ENCODE data around the gene PATE1.
"Not testable (repeated sequence)": the region's sequence is repeated elsewhere in the genome, so short reads cannot be mapped to it uniquely, and the experiment has no call there.

PATE1 gene, protein sequence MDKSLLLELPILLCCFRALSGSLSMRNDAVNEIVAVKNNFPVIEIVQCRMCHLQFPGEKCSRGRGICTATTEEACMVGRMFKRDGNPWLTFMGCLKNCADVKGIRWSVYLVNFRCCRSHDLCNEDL

DNA sequence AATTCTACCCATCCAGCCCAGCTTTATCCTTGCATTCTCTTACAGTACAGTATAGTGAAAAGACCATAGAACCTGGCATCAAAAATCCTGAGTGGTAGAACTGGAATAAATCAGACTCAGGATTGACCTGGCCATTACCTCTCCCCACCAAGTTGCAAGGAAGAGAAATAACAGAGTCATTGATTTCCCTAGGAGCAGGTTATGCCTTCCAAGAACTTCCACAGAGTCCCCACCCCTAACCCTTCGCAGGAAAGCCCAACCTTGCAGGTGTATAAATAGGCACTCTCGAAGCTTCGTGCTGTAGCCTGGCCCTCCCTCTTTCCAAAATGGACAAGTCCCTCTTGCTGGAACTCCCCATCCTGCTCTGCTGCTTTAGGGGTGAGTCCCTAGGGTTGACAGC lies at the start of gene PATE1:
Gene PATE1 (plus strand): TSS at position 301 of the 400 bp plus-strand sequence. CDS start 26 bp downstream, at position 327.
- DNase-seq (ENCODE audit: low spot score) = no peak

DNA sequence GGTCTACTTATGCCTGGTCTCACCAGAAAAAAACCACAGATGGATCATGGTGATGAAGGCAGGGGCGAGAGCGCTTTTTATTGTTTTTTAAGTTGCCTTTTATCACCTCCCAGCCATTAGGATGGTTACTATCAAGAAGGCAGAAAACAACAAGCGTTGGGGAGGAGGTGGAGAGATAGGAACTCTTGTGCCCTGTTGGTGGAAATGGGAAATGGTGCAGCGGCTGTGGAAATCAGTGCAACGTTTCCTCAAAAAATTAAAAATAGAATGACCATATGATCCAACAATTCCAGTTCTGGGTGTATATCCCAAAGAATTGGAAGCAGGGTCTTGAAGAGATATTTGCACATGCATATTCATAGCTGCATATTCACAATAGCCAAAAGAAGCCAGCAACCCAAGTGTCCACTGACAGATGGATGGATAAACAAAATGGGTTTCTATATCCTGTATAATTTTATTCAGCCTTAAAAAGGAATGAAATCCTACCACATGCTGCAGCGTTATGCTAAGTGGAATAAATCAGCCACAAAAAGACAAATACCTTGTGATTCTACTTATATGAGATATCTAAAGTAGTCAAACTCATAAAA lies 45.0 kb upstream of the PATE1 start:
- DNase-seq (ENCODE audit: low spot score) = no peak

DNA sequence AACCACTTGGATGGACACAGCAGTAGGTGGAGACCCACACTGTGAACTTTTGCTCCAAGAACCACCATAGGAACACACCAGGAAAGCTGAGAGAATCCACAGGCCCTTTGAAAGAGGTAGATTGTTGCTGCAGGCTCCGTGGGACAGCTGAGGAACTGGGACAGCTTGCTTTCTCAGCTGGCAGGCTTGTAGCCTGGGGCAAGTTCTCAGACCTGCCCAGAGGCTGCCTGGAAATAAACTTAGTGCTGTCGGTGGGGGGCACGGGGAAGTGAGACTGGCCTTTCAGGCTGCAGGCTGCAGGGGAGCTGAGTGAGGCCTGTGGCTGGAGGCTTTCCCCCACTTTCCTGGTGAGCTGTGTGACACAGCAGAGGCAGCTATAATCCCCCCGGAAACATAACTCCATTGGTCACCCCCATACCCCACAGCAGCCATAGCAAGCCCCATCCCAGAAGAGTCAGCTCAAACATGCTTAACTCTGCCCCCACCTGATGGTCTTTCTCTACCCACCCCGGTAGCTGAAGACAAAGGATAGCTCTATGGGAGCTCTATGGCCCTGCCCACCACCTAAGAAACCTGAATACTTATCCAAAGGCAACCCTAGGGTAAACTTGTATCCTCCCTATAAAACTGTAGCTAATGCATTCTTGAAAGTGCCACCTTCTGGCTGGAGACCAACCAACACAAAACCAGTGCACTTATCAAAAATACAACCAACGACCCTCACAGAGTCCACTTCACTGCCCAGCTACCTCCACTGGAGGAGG lies 44.0 kb upstream of the PATE1 start:
- no peak for DNase-seq (ENCODE audit: low spot score)

DNA sequence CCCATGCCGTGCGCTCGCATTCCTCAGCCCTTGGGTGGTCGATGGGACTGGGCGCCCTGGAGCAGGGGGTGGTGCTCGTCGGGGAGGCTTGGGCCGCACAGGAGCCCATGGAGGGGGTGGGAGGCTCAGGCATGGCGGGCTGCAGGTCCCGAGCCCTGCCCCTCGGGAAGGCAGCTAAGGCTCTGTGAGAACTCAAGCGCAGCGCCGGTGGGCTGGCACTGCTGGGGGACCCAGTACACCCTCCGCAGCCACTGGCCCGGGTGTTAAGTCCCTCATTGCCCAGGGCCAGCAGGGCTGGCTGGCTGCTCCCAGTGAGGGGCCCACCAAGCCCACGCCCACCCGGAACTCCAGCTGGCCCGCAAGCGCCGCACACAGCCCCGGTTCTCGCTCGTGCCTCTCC lies 41.4 kb upstream of the PATE1 start:
- not testable (repeated sequence) for DNase-seq (ENCODE audit: low spot score)

DNA sequence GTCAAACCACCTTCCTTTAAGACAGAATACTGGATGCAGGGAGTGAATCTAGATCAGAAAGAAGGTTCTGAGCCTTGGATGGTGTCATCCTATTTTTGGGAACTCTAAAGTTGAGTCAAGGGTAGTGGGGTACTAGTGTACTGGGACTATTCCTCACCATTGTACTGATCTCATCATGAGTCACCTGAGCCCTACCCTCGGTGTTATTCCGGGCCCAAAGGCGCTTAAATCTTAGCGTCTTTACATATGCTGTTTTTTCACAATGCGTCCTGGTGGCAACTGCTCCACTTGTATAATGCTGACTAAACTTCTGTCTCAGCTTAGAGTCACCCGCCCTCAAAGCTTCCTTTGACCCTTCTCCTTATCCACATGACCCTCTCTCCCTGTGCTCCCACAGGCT lies 25.3 kb upstream of the PATE1 start:
- no peak for DNase-seq (ENCODE audit: low spot score)

DNA sequence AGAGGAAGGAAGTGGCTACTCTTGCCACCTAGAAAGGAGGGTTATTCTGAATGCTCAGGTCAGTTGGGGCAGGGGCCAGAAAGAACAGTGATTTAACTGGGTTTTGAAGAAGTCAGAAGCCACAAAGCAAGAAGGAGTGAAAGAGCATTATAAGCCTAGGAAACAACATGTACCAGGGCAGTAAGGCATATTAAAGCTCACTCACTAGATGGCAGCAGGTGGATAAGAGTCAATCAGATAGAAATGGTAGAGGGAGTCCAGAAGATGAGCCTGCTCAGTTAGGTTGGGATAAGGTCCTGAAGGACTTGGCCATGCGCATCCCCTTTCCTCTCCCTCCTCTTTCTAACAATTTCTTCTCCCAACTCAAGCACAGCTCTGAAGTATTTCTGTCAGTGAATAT lies 22.0 kb upstream of the PATE1 start:
- DNase-seq (ENCODE audit: low spot score) = no peak

DNA sequence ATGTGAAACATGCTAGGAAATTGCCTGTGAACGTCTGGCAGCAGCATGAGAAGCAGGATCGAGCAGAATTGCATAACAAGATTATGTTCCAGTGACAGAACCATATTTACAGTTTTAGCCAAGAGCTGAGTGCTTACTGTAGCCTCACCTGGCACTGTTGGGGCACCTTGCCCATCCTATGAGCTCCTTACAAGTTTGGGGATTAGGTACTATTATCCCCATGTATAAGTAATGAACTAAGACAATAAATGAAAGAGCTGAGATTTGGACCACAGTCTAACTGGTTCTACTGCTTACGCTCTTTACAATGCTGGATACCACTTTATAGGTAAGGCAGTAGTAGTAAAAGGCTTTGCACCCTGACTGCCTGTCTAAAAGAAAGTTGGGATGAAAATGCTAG lies 17.1 kb upstream of the PATE1 start:
- no peak for DNase-seq (ENCODE audit: low spot score)

DNA sequence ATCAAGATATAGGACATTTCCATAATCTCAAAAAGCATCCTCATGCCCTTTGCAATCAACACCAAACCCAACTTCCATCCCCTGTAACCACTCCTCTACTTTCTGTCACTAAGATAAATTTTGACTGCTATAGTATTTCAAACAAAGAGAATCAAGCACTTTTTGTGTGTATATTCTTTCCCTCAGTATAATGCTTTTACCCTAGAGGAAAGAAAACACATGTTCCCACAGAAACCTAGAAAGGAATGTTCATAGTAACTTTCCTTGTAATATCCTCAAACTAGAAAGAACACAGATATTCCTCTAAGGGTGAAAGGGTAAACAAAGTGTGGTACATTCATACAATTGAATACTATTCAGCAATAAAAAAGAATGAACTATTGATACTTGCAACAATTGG lies 5.5 kb upstream of the PATE1 start:
- DNase-seq (ENCODE audit: low spot score) = no peak

DNA sequence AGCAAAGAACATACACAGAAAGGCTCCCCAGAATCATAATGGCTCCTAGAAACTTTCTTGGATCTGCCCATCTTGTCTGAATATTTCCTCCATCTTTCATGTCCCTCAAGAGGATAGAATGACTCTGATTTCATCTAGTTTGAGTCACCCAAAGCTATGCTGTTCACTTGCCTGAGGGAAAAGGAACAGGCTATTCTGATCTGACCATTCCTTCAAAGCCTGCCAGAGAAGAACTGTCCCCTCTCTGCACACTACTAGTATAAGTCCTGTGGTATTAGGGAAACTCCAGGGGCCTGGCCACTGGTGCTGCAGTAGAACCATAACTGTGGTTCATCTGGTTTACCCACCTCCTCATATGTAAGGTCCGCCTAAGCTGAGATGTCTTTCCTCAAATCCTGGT lies 2.4 kb upstream of the PATE1 start:
- DNase-seq (ENCODE audit: low spot score) = no peak

DNA sequence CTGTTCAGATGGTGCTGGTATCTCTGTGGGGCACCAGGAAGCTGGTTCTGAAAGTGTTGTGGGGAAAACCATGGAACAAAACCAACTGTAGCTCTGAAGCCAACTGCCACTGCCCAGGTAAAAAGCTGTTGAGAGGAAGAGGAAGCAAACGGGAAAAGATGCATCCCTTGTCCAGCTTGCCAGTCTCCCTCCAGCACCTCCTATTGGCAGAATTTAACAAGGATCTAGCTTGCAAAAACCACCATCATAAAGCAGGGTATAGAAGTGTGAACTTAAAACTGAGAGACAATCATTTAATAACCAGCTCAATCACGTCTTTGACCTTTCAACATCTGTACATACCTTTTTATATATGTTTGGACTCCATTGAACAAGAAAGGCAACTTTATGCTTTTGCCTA lies 4.5 kb downstream of the PATE1 start:
- no peak for DNase-seq (ENCODE audit: low spot score)

DNA sequence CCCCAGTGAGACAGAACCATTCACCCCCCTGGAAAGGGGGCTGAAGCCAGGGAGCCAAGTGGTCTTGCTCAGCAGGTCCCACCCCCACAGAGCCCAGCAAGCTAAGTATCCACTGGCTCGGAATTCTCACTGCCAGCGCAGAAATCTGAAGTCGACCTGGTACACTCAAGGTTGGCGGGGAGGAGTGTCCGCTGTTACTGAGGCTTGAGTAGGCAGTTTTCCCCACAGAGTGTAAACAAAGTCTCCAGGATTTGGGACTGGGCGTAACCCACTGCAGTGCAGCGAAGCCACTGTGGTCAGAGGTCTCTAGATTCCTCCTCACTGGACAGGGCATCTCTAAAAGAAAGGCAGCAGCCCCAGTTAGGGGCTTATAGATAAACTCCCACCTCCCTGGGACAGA lies 10.0 kb downstream of the PATE1 start:
- DNase-seq (ENCODE audit: low spot score) = no peak

DNA sequence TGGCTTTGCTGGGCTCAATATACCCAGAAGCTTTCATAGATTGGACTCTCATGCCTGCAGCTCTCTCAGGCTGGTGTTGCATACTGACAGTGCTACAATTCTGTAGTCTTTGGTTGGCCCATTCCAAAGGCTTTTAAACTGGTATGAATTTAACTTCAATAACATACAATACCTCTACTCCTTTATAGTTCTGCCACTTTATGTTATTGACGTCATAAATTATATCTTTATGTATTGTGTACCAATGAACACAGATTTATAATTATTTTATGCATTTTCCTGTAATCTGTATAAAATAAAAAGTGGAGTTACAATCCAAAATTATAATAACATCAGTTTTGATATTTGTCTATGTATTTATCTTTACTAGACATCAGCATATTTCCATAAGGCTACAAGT lies 16.4 kb downstream of the PATE1 start:
- no peak for DNase-seq (ENCODE audit: low spot score)

DNA sequence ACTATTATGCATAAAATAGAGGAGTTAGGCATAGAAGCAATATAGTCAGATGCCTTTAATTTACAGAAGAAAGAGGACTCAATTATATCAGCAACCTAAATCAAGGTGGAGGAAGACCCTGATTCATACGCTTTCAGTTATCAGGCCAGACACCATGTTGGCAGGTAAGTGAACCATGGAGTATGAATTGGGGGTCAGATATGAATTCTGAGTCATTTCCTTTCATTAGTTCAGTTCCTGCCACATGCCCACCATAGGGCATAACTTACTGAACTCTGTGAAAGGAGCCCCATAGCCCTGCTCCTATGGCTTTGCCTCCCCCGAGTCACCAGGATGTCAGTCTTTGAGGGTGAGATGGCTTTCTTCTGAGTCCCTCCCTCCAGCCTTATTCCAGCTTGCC lies 17.4 kb downstream of the PATE1 start:
- no peak for DNase-seq (ENCODE audit: low spot score)

DNA sequence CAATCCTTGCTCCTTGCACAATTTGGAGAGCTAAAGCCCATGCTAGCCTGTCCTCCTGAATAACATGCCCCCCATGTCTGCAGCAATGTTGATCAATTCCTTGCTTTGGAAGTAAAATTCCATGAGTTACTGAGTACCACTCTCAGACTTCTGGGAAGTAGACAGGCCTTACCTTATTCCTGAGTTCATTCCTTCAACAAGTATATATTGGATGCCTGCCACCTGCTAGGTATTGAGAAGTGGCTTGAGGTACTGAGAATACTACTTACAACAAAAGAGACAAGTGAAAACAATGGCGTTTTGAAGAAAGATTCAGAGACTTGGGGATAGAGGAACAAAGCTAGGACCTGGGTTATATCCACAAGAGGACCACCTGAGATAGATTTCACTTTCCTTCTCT lies 20.2 kb downstream of the PATE1 start:
- DNase-seq (ENCODE audit: low spot score) = no peak

DNA sequence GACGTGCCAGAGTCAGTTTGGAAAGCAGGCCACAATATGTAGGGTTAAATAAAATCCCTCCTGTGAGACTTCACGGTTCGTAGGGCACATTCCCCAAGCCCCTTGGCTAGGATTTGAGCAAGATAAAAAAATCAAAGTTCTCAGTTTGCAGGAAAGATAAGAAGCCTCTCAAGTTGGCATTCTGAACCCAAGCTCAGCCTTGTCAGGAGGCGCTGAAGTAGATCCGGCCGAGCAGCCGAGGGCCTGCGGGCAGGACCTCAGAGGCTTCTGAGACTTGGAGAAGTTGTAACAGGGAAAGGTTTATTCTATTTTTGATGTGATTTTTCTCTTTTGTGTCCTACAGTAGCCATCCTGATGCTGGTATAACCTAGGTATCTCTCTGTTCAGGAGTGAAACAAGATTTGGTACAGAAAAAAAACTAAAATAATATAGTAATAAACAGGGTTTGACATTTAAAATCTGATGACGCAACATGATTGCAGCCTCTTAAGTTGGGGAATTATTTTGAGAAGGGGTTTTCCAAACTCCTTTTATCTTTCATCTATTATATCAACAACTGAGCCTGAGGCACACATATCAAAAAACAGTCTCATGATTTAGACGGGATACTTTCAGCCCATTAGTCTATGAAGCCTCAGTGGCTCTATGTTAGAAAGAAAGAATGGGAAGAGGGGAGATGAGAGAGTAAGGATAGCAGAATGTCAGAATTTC lies 22.4 kb downstream of the PATE1 start:
- DNase-seq (ENCODE audit: low spot score) = no peak

DNA sequence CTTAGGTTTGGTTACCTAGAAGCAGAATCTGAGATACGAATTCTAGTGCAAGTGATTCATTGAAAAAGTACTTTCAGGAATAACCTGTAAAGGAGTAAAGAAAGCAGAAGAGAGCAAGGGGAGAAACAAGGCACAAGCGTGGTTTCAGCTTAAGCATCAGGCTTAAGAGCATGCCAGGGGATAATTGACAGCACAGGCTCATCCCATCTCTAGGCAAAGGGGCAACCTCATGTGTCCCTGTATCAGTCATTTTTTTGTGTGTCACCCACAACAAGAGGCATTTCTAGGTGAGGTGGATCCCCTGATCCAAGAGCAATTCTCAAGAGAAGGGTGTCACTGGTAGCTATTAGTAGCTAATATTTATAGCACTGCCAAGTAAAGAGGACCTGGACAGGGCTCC lies 24.5 kb downstream of the PATE1 start:
- DNase-seq (ENCODE audit: low spot score) = no peak

DNA sequence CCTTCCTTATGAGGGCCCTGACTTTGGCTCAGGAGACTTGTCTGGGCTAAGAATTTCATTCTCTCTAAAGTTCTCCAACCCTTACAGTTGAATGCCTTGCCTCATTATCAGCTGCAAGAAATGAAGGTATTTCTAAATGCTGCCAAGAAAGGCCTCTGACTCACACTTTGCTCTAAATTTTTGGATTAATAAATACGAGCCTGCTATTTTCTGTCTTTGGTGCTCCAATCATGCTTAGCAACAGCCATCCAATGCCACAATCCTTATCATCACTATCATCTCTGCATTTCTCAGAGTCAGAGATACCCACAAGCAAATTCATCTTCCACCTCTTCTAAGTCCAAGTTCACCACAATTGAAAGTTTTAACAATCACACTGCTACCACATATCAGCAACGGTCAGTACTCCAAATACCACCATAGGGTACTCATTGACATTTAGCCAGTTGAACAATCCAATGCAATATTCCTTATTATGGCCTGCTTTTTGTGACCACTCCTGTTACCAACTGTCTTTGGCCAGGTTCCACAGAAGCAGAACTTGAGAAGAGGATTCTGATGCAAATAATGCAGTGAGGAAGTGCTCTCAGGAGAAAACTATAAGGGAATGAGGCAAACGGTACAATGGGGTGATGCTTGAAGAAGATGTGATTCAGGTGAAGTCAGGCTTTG lies 26.9 kb downstream of the PATE1 start:
- no peak for DNase-seq (ENCODE audit: low spot score)

DNA sequence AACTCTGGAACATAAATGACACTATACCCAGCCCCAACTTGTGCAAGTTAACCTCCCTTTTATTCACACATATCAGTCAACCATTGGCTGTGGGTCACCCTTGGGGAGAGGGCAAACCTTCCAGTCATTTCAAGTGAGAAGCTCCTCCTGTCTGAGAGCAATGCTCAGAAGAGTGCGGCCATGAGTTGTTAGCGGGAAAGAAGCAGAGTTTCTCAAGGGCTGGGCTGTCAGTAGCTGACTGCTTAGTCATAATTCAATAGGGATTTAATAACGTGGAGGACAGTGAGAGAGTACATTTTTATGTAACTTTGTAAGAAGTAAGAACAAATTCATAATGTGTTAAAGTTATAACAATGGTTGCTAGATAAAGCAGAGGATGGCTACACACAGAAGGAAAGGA lies 27.4 kb downstream of the PATE1 start:
- DNase-seq (ENCODE audit: low spot score) = no peak

DNA sequence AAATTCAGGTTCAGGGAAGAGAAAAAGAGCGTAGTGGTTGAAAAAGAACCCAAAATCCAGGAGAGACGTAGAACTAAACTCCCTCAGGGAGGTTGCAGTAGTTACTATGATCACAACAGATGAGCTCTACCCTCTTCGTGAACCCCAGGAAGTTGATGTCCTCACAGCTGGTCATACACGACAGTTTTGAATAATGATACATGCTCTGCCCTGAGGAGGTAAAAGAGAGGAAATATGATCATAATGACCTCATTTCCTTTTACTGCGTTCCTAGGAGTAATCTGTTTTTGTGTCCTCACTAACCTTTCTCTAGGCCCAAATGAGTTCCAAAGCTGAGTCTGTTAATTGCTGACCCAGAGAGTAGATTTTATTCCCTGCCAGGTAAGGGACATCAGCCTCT lies 31.2 kb downstream of the PATE1 start:
- DNase-seq (ENCODE audit: low spot score) = no peak

DNA sequence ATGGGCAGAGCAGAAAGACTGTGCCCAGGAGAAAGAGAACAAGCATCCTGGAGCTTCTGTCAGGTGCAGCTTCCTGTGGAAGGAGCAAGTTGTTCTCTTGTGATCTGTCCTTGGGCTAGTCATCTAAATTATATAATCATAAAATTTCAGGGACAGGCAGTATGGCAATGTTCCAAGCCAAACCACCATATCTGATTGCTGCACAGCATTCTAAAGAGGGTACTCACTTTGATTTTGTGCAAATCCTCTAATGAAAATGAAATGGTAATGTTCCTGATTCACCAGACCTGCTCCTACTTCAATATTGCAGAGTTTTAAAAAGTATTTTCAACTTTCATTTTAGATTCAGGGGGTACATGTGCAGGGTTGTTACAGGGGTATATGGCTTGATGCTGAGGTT lies 32.6 kb downstream of the PATE1 start, which contains the start of gene PATE2:
Gene PATE2 (minus strand): TSS at position 101 of the 400 bp plus-strand sequence. CDS start 55 bp downstream, at position 46.
- no peak for DNase-seq (ENCODE audit: low spot score)

DNA sequence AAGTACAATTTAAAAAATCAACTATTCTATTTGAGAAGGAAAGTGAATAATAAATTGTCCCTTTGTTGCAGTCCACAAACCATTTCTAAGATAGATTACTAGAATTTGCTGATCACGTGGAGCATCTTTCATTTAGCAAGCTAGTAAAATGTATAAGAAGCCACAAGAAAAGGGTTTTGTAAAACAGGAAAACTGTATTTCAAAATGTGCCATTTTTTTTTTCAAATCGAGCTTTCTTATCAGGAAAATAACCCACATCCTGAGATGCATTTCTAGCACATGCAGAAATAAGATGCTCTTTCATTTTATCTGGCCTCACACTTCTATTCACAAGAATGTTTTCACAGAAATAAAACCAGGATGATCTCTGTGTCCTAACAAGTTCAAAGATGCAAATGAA lies 38.6 kb downstream of the PATE1 start:
- DNase-seq (ENCODE audit: low spot score) = no peak

DNA sequence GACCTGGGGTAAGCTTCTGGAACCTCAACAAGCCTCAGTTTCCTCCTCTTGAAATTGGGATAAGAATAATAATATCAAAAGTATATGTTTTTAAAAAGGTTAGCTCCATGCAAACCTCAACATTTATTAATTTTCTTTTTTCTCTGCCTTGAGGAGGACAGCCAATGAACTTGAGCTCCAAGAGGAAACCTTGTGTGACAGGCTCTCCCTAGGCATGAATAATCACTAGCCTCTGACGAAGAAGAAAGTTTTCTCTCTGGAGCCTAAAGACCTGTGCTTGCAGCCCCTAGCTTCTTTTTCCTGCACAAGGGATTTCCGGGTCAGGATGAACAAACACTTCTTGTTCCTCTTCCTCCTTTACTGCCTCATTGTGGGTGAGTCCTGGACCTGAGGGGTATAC lies 41.7 kb downstream of the PATE1 start, which contains the start of gene PATE3:
Gene PATE3 (plus strand): TSS at position 301 of the 400 bp plus-strand sequence. CDS start 25 bp downstream, at position 326.
- no peak for DNase-seq (ENCODE audit: low spot score)

All from CD4-positive, alpha-beta T cell treated with Interleukin-6 at 100 ng/mL for 8 hours (primary cell).